Heart left ventricle (tissue), 16 donors: ENCODE results near the gene COL5A3. TPM values are rescaled to one million over a fixed set of nuclear protein-coding genes. Genes with fewer than 3 reads are reported as not detected.

Experiments
- ATAC-seq, 4 donors: fragments of 200-7000 bp; cut with Tn5 transposase; one replicate each; pipeline ENCODE4 v1.9.1; 2020 to 2022; ENCODE audit warnings: moderate library complexity in 4 of 4, mild to moderate bottlenecking in 3 of 4, moderate number of reproducible peaks in 1 of 4
- DNase-seq, 5 donors: peaks; one replicate each; pipeline ENCODE4 v3.0.0-alpha.2; 2020
- H3K27ac ChIP-seq, 12 donors: fragments of 200-600 bp; sonication (generic) in 4 of 12; one replicate each; pipeline versions ENCODE4 v1.5.0 to v1.8.0; 2016 to 2022; ENCODE audit warnings: mild to moderate bottlenecking in 2 of 12
- H3K27me3 ChIP-seq, 9 donors: fragments of 200-600 bp; sonication (generic) in 2 of 9; one replicate each; pipeline versions ENCODE4 v1.5.1 to v1.8.0; 2016 to 2022; ENCODE audit warnings: mild to moderate bottlenecking in 3 of 9
- H3K36me3 ChIP-seq, 9 donors: fragments of 200-600 bp; sonication (generic) in 2 of 9; one replicate each; pipeline versions ENCODE4 v1.5.0 to v1.8.0; 2018 to 2022; ENCODE audit warnings: mild to moderate bottlenecking in 2 of 9
- H3K4me1 ChIP-seq, 12 donors: fragments of 200-600 bp; sonication (generic) in 4 of 12; one replicate each; pipeline versions ENCODE4 v1.5.0 to v1.8.0; 2016 to 2022; ENCODE audit warnings: mild to moderate bottlenecking in 3 of 12
- H3K4me3 ChIP-seq, 12 donors: fragments of 200-600 bp; sonication (generic) in 4 of 12; one replicate each; pipeline versions ENCODE4 v1.5.0 to v1.8.0; 2017 to 2022; ENCODE audit warnings: mild to moderate bottlenecking in 9 of 12, moderate library complexity in 4 of 12
- H3K9me3 ChIP-seq, 12 donors: fragments of 200-600 bp; sonication (generic) in 4 of 12; one replicate each; pipeline versions ENCODE4 v1.5.0 to v1.8.0; 2016 to 2022; ENCODE audit warnings: mild to moderate bottlenecking in 1 of 12
- CTCF ChIP-seq, 12 donors: fragments of 200-600 bp; sonication (generic) in 4 of 12; IDR thresholded peaks; one replicate each; pipeline versions ENCODE4 v1.5.0 to v1.8.0; 2018 to 2022; ENCODE audit warnings: antibody characterized with exemption in 12 of 12, mild to moderate bottlenecking in 5 of 12
- POLR2A ChIP-seq, 2 donors: fragments of 450-650 bp; IDR thresholded peaks; one replicate each; pipeline ENCODE4 v1.6.1; 2017; ENCODE audit warnings: antibody characterized with exemption in 2 of 2, mild to moderate bottlenecking in 2 of 2, moderate library complexity in 2 of 2
- WGBS, 4 donors: extraction: QIAGEN DNeasy Blood & Tissue Kit in 2 of 4; methylation state at CpG; one replicate each; pipeline versions ENCODE4 v1.1.5 to v1.1.7; 2013 to 2018; 5-methylcytosine and 5-hydroxymethylcytosine counted together
- intact Hi-C, 10 donors: fragments of 100-400 bp; cut with DNase I; formaldehyde crosslinking; loops; one replicate each; pipeline versions ENCODE4 v1.11.1 to v1.14.2; 2022
- long read RNA-seq, 3 donors: library from polyadenylated mRNA; unstranded; transcript quantifications; one replicate each; pipeline ENCODE4 v2.0.0, GENCODE V29; 2020 to 2021
- polyA plus RNA-seq, 2 donors: library from polyadenylated mRNA; stranded (reverse); fragments of 200-250 nt; gene quantifications; one replicate each; pipeline ENCODE4 v1.2.3, GENCODE V29; 2013
- total RNA-seq, 9 donors: library from RNA; depleted of rRNA in 2 of 9; stranded (reverse); fragments of >200 nt in 2 of 9; fragmentation: NEBNext Ultra II Directional in 3 of 9; extraction: Animal tissue kit (Norgen Biotek cat#: 25700) in 3 of 9; gene quantifications; one replicate each; pipeline versions ENCODE4 v1.1.0 to v1.2.4, GENCODE V29; 2016 to 2023
- donor health status: ischemic (EF 13 %, LVEDD 7.1; RV severe dilation, severe dysfunction).
- donor health status: healthy with polysubstance abuse.
- donor health status: DM: no; HTN: yes; CAD: no.
- donor health status: DM: no; HTN: no; CAD: no.
- donor health status: ischemic (EF 25% LVEDD 6.9; RV normal size, moderate dysfunction).
- donor health status: ischemic (EF 25% LVEDD 5.7; RV mildly dilated, moderate dysfunction).
- donor health status: healthy.
- donor health status: DM: yes; HTN: yes; CAD: no.
- donor health status: ischemic (EF 35%, LVEDD 5.7; RV mildly dilated, moderate dysfunction).
- donor health status: nonischemic (EF 11% LVEDD 7.7; RV severe dilation, severe dysfunction).
- donor health status: DM: yes; HTN: yes; CAD: no.
- donor health status: PGD.
- donor health status: ischemic (EF 29% LVEDD 5.4; RV normal size, mild dysfunction).
- donor health status: nonischemic (EF 23%, LVEDD 6.1; RV moderate dilation, normal function).

COL5A3 gene
- 10 to 100 TPM in 6 of 9 donors, 1 to 10 TPM in 3; 5.0 to 34.1 (median 11.6) TPM for total RNA-seq
- polyA plus RNA-seq = 10 to 100 TPM; 13.6 to 18.7 TPM
- long read RNA-seq, donor 1, full-length matches to known transcripts = 1 of 8 reads
- long read RNA-seq, donor 1, partial matches to known transcripts = 4 of 8 reads
- long read RNA-seq, donor 1, other reads (novel, unspliced or antisense) = 3 of 8 reads
- long read RNA-seq, donor 2, partial matches to known transcripts = 1 of 1 reads
- long read RNA-seq, donor 2, other reads (novel, unspliced or antisense) = 0 of 1 reads
- long read RNA-seq, donor 3, full-length matches to known transcripts = 2 of 8 reads
- long read RNA-seq, donor 3, partial matches to known transcripts = 5 of 8 reads
- long read RNA-seq, donor 3, other reads (novel, unspliced or antisense) = 1 of 8 reads

- peak in 1 of 2 donors; percentile 46 for TF ChIP-seq POLR2A (IDR thresholded peaks at IDR 0.05)
- no peak for TF ChIP-seq CTCF (IDR thresholded peaks at IDR 0.05)
- H3K36me3 ChIP-seq = peaks cover 0 to 5% (median 0%) of the 10 kb centered on the region in 9 donors
- peak; percentile 39 to 74 (median 48) for ATAC-seq
- peak within 1 kb of the TSS in 9 of 12 donors; percentile 4 to 90 (median 77) for H3K27ac ChIP-seq
- H3K4me3 ChIP-seq = peak within 1 kb of the TSS; percentile 20 to 72 (median 60)
- 0 to 2% (median 1%) methylated on average over 5 to 38 of the region's 38 CpGs for WGBS, 4 donors
- H3K27me3 ChIP-seq = peaks cover 9 to 63% (median 34%) of the 10 kb centered on the region in 9 donors
- peaks cover 0 to 36% (median 9%) of the 10 kb centered on the region in 12 donors for H3K4me1 ChIP-seq
- intact Hi-C loops = no loop called here
- DNase-seq = peak; percentile 72 to 87 (median 81)
- H3K9me3 ChIP-seq = no peaks in the 10 kb centered on the region
These were observed at the start of gene COL5A3 for GRCh38 chr19:10010247-10010691. COL5A3 (minus strand) TSS chr19:10010504; CDS start chr19:10010385, 119 bp downstream.

- no peak overlapping the region for H3K27ac ChIP-seq
- 70 to 76% (median 73%) methylated on average over 18 to 21 of the region's 21 CpGs for WGBS, 4 donors
- no peaks in the 10 kb centered on the region for H3K36me3 ChIP-seq
- H3K4me3 ChIP-seq = no peak overlapping the region
- intact Hi-C loops = no loop called here
- no peaks in the 10 kb centered on the region for H3K4me1 ChIP-seq
- DNase-seq (no peak), ATAC-seq (no peak)
- peaks cover 0 to 3% (median 0%) of the 10 kb centered on the region in 12 donors for H3K9me3 ChIP-seq
- TF ChIP-seq CTCF (IDR thresholded peaks at IDR 0.05) = no peak
- no peak for TF ChIP-seq POLR2A (IDR thresholded peaks at IDR 0.05)
- H3K27me3 ChIP-seq = peaks cover 0 to 8% (median 0%) of the 10 kb centered on the region in 9 donors
These were observed 42.5 kb upstream of the COL5A3 start for GRCh38 chr19:10052602-10053360.

- intact Hi-C loops = no loop called here
- H3K27me3 ChIP-seq = peaks cover 0 to 8% (median 0%) of the 10 kb centered on the region in 9 donors
- WGBS, 4 donors = 27 to 80% (median 64%) methylated on average over 2 of the region's 2 CpGs
- no peak for ATAC-seq
- H3K27ac ChIP-seq = no peak overlapping the region
- H3K9me3 ChIP-seq = peaks cover 0 to 18% (median 9%) of the 10 kb centered on the region in 12 donors
- TF ChIP-seq CTCF (IDR thresholded peaks at IDR 0.05) (no peak), POLR2A (IDR thresholded peaks at IDR 0.05) (no peak)
- DNase-seq = no peak
- H3K36me3 ChIP-seq = no peaks in the 10 kb centered on the region
- no peak overlapping the region for H3K4me3 ChIP-seq
- H3K4me1 ChIP-seq = no peaks in the 10 kb centered on the region
These were observed 39.3 kb upstream of the COL5A3 start for GRCh38 chr19:10049626-10050025.

- TF ChIP-seq CTCF (IDR thresholded peaks at IDR 0.05) (no peak), POLR2A (IDR thresholded peaks at IDR 0.05) (no peak)
- Histone ChIP-seq H3K4me1 (no peaks in the 10 kb centered on the region), H3K4me3 (no peak overlapping the region), H3K27ac (no peak overlapping the region), H3K9me3 (peaks cover 0 to 59% (median 44%) of the 10 kb centered on the region in 12 donors), H3K36me3 (no peaks in the 10 kb centered on the region), H3K27me3 (peaks cover 0 to 4% (median 0%) of the 10 kb centered on the region in 9 donors)
- DNase-seq (no peak), ATAC-seq (no peak)
- 41 to 76% (median 47%) methylated on average over 1 of the region's 1 CpG for WGBS, 4 donors
- intact Hi-C loops = no loop called here
These were observed 35.1 kb upstream of the COL5A3 start for GRCh38 chr19:10045371-10045770.
